Epidermal melanocyte (primary cell): ENCODE data around the gene GNA14.
"Not testable (repeated sequence)": the region's sequence is repeated elsewhere in the genome, so short reads cannot be mapped to it uniquely, and the experiment has no call there.

Experiments used
- DNase-seq: peaks from one replicate; pipeline ENCODE4 v3.0.0; 2011; ENCODE audit warnings: low spot score; ENCODE audit not compliant: insufficient read length

Gene GNA14

DNA sequence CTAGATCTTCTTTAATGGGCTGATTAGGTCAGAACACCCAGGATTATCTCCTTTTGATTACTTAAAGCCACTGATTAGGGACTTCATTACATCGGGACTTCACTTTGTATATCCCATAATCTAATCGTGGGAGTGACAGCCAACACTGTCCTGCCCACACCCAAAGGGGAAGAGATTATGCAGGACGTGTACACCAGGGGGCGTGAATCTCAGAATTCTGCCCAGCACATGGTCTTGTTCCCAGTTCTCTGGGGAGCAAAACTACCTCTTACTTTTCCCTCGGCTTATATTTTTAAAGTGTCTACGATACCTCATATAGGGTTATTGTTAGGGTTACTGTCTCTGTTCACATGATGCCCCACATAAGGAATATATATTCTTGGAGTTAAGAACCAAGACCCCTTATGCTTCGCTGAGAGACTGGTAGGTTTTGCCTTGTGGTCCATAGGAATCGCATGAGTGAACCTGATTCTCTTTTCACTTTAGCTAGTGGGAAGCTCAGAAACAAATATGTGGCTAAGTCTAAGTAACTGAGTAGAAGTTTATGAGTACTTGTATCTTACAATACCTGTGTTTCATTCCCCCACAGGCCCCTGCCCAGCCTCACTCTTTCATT, 192.7 kb downstream of the GNA14 start:
- no peak for DNase-seq

GRCh38 chr9:77454663-77455062, 193.5 kb downstream of the GNA14 start:
- DNase-seq, result no peak

- no peak for DNase-seq
These were observed 194.1 kb downstream of the GNA14 start for GRCh38 chr9:77453825-77454647.

GRCh38 chr9:77451507-77451906, 196.6 kb downstream of the GNA14 start:
- no peak for DNase-seq

DNA sequence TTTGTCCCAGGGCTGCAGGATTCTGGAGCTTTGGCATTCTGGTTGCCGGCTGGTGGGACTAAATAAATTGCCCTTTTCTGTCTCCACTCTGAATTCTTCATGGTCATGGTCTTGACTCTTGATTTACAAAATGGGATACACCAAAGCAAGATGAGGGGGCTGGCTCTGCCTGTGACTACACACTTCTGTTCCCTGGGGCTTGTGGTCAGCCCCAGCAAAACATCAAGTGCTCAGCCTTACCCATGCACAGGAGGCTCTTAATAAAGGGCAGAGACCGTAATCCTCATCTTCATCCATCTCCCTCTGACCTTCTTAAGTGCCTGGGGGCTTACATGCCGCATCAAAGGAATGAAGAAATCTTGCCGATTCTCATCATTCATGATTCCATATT, 198.0 kb downstream of the GNA14 start:
- DNase-seq, result no peak

DNA sequence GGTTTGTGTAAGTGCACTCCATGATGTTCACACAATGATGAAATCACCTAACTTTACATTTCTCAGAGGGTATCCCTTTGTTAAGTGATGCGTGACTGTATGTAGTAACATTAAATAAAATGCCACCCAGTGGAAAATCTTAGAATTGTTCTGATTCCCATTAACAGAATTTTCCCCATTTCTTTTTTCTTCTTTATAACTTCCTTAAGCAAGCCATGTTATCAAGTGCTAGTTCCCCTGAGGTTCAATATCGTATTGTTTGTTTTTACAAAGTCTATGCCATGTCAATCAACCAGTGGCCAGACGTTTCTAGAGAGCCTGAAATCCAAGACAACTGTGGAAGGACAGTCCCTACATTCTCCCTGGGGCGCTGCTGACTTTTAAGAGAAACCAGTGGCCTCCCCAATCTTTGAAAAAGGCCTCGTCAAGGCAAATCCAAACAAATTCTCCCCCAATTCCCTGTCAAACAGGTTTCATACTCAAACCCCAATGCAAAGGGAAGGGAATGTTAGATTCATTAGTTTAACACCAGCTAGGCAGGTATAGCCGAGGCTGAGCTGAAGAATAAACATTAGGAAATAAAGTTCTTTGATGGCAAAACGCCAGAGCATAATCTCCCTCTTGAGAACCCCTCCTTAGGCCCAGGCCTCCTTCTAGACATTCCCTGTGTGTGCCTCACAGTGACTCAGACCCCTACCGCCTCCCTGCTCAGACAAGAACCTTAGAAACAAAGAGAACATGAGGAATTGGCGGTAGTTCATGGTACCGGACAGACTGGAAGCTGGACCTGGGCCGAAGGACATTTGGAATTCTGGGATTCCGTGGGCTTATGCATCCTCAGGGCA, 198.7 kb downstream of the GNA14 start:
- DNase-seq, result no peak

- no peak for DNase-seq
These were observed 200.5 kb downstream of the GNA14 start for GRCh38 chr9:77447646-77448045.

DNA sequence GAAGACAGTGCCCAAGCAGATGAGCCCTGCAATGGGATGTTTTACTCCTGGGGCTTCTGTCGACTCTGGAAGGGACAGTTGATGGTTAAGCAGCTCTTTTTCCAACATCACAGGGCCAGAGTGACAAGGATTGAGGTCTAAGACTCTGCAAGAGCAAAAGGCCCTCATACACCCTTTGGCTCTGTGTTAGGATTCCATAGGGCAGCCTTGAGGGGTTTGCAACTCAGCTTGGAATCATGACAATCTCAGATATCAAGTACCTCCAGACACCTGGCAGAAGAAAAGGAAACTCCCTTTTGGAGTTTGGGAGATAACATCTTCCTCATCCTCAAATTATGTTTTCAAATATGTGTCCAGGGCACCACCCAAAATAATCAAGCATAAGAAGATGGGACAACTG, 205.7 kb downstream of the GNA14 start:
- DNase-seq, result no peak

DNA sequence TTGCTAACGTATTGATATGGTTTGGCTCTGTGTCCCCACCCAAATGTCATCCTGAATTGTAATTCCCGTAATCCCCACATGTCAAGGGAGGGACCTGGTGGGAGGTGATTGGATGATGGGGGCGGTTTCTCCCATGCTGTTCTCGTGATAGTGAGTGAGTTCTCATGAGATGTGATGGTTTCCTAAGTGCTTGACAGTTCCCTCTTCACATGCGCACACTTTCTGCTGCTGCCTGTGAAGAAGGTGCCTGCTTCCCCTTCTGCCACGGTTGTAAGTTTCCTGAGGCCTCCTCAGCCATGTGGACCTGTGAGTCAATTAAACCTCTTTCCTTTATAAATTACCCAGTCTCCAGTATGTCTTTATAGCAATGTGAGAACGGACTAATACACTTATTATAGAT, 207.0 kb downstream of the GNA14 start:
- DNase-seq, result not testable (repeated sequence)

DNA sequence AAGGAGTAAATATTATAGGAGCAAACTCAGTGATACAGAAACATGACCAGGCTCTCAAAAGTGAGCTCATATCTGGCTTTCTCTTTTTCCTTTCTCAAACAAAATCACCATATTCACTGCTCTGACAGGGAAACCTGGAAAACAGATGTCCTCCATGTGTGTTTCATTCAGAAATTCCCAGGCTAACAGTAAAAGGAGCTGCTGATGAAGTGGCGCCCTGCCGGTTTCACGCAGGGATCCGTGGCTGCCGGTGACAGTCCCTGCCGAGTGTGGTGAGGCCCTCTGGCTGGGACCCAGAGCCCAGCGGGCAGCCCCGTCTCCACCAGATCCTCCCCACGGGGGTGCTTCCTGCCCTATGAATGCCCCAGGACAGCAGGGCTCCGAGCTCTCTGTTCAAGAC, 208.1 kb downstream of the GNA14 start:
- no peak for DNase-seq

GRCh38 chr9:77438653-77439052, 209.5 kb downstream of the GNA14 start:
- no peak for DNase-seq

- DNase-seq, result no peak
These were observed 212.4 kb downstream of the GNA14 start for GRCh38 chr9:77435688-77436087.

GRCh38 chr9:77435277-77435676, 212.8 kb downstream of the GNA14 start:
- DNase-seq, result no peak

DNA sequence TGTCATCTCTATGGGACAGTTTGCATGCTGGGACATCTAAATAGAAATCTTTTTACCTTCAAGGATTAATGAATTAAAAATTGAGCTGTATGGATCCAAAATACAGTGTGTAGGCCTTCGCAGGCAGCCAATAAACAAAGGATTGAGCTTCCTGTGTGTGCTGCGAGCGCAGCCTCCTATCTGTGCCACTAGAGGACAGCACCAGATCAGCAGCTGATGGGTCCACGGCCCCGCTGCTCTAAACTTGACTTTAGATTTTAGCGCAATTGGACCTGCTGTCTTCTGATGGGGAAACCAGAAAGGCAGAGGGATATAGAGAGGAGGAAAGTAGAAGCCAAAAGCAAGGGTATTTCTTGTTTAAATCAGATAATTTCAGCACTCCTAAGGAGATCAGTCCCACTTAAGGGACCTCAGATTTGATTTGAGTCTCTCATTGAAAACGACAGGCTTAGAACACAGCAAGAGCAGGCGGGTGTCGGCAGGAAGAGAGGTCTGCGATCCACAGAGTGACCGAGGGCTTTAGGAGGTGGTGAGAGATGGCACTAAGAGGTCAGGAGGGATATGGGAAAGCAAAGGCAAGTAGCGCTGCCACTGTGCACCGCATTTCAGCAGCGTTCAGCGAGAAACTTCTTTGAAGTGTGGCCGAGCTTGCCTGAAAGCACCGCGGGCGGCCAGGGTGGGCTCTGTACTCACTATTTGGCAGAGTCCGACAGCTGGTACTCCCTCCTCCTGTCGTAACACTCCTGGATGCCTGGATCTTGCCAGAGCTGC, 214.3 kb downstream of the GNA14 start:
- peak; percentile 82 for DNase-seq

GRCh38 chr9:77432053-77432452, 216.1 kb downstream of the GNA14 start:
- no peak for DNase-seq

- no peak for DNase-seq
These were observed 218.2 kb downstream of the GNA14 start for GRCh38 chr9:77429928-77430327.

DNA sequence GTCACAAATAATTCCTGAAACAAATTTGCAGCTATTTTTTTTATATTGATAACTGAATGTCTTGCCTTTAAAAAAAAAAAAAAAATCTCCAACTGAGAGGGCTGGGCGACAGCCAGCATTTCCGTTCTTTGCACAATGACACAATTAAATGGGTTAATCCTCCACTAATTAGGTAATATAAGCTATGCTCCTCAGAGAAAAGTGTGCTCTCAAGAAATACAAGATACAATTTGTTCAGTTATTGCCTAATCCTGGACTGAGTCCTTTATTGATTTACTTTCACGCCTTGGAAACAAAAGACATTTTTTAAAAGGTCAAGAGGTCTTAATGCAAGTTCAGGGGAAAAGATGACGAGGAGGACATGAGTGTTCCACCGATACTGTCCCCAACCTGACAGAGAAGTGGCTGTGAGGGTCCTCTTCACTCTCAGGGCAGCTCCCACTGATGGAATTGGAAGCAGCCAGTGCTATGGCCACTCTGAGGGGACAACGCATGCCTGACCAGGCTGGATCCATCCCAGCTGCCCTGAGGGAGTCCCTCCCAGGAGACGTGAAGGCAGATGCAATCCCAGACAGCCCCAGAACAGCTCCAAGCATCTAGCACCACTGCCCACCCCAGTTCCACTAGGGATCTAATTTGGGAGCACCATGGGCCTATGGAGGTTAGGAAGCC, 220.7 kb downstream of the GNA14 start:
- no peak for DNase-seq

DNA sequence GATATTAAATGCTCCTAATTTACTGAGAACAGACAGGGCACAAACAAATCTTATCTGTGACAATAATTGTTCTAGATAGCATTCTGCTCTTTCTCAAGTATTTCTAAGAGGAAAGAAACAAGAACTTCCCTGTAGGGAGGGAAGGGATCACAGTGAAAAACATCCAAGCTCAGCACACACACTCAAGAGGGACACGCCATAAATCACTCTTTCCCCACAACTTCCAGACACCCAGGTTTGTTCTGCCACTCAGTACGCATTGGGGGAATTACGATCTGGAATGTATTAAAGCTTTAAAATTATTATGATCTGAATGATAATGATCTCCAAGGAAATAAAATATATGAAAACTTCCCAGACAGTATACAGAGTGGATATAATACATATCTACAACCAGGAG, 221.4 kb downstream of the GNA14 start:
- no peak for DNase-seq

- DNase-seq, result no peak
These were observed 223.1 kb downstream of the GNA14 start for GRCh38 chr9:77424993-77425392.

DNA sequence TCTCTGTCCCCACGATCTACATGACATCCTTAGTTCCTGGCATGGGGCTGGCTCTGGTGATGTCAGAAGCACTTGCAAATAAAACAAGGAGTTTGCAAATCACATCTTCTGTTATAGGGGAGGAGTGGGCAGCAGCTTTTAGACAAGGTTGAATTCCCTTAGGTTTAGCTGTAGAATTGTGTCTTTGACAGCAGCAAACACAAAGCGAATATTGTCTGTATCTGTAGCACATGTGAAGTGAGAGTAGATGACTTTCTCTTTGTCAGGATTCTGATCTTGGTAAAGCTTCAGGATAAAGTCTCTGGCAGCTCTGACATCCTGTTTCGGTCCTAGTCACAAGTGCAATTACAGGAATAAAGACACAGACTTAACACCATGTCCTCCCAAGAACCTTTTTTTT, 224.3 kb downstream of the GNA14 start:
- no peak for DNase-seq

- DNase-seq, result no peak
These were observed 225.2 kb downstream of the GNA14 start for GRCh38 chr9:77422969-77423368.
